DMS53 treated with DMSO at 0.1 percent for 48 hours (cell line): Measurements from ENCODE around the gene CENPX.

ENCODE experiments used
- DNase-seq: peaks from one replicate; lab custom pipeline; 2025; ENCODE audit not compliant: unreplicated experiment; lab: John Stamatoyannopoulos, UW

CENPX gene

DNA sequence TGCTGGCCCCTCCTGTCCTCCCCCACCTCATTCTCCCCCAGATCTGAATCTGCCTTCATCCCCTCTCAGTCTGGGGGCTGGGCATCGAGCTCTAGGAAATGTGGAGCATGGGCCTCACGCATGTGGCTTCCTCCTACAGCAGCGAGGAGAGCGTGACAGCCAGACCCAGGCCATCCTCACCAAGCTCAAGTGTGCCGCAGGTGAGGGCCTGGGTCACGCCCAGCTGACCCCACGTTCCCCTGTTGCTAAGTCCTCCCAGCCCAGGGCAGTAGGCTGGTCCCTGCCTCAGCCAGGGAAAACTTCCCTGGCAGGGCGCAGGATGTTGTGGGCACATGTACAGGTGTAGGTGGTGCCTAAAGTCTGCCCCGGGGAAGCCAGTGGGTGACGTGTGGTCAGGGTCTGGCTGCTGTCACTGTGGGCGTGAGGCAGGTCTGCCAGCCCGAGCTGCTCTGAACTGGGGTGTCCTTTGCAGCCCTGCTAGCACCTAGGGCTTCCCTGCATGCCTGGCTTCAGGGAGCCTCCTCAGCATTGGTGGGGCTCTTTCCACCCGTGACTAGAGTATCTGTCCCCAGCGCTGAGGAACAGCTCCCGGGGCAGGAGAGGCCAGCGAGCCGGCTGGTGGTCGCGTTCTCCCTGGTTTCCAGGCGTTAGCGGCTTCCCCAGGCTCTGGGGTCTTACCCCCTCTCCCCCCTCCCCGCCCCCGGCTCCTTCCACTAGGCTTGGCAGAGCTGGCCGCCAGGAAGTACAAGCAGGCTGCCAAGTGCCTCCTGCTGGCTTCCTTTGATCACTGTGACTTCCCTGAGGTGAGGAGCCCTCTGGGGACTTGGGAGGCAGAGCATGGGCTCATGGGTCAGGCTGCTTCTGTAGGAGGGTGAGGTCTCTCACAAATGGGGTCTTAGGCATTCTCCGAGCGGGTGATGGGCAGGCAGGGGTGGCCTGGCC, 32.6 kb upstream of the CENPX start:
- no peak for DNase-seq

DNA sequence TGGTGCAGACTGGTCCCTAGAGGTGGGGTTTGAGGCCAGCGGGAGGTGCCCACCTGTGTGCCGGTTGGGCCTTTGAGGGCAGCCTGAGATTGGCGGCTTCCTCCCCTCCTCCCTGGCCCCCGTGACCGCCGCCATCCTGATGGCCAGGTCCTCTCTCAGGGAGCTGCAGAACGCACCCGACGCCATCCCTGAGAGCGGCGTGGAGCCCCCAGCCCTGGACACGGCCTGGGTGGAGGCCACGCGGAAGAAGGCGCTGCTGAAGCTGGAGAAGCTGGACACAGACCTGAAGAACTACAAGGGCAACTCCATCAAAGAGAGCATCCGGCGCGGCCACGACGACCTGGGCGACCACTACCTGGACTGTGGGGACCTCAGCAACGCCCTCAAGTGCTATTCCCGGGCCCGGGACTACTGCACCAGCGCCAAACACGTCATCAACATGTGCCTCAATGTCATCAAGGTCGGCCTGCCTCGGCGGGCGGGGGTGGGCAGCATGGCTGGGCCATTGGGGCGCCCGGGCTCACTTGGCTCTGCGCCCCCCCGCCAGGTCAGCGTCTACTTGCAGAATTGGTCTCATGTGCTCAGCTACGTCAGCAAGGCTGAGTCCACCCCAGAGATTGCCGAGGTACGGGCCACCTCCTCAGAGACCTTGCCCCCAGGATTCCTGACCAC, 31.8 kb upstream of the CENPX start:
- DNase-seq = no peak

DNA sequence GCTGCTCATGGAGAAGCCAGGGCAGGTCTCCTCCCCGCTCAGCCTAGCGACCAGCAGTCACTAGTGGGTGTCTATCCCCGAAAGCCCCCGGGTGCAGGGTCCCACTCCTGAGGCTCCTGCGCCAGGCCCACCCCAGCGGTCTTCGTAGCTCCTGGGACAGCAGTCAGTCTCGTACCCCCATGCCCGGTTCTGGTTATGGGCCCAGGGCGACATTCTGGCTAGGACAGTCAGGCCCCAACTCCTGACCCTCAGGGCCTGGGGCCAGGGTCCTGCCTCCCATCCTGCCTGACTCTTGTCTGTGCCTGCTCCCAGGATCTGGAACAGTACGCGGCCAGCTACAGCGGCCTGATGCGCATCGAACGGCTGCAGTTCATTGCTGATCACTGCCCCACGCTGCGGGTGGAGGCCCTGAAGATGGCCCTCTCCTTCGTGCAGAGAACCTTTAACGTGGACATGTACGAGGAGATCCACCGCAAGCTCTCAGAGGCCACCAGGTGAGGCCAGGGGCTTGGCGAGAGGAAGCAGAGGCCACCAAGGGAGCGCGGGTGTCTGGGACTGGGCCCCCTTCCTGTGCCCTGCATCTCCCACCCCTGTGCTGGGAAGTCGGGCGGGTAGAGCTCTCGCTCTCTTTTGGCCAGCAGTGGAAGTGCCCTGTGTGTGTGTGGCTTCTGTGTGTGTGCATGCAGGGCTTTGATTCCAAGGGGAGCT, 31.0 kb upstream of the CENPX start:
- no peak for DNase-seq

DNA sequence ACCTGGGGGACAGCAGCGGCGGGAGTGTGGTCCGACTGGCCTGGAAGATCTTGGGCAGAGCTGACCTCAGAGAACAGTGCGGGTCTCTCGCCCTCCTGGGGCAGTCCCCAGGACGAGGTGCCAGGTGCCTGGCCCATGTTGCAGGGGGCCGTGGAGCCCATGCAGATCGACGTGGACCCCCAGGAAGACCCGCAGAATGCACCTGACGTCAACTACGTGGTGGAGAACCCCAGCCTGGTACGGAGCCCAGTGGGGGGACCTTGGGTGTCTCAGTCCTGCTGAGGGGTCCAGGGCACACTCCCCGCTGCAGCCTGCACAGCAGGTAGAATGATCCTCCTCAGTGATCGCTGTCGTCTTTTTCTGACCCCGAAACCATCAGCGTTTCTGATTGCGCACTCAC, 30.5 kb upstream of the CENPX start:
- no peak for DNase-seq

DNA sequence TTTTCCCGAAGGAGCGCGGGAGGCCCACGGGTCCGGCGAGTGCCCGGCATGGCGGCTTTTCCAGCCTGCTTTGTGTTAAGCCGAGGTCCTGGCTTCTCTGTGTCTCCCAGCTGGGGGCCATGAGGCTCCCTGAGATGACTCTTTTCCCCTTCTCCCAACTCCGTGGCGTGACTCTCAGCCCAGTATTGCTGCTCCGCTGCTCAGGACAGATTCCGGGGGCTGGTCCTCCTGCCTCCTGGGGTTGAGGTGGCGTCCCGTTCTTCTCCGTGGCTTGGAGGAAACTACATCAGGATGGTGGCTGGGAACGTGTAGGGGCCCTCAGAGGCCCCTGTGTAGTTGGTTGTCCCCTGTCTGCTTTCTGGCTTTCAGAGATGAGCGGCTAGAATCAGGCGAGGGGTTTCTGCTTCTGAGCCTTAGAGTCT, 30.0 kb upstream of the CENPX start:
- DNase-seq = no peak

DNA sequence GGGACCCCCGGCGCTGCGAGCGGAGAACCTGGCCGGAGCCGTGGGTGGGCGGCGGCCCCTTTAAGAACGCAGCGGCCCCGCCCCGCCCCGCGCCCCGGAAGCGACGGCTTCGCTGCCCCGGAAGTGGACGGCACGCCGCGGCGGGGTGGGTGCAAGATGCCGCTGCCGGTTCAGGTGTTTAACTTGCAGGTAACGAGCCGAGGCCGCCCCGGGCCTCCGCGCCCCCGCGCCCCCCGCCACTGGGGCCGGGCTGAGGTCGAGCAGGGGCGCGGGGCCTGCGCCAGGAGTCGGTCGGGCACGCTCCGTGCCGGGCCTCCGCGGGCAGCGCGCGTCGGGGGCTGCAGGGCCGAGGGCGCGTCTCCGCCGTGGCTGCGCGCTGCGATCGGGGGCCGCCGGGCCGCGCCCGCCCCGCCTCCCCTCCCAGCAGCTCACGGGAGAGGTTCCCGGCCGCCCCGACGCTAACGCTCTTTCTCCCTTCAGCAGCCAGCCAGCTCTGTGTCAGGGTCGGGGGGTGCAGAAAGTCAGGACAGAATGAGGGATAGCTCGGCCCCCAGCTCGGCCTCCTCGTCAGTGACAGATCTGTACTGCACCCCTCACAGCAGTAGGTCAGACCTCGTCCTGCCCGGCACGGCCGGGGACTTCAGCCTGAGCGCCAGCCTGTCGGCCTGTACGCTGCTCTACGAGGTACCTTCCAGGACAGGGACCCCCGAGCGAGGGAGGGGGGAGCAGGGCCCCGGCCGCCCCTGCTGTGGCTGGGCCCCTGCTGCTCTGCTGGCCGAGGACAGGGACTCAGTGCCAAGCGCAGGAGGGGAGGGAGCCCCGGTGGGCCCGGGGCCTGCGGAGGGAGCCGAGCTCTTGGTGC, 29.3 kb upstream of the CENPX start, which contains the start of the genes GPS1 and RFNG:
GPS1 (plus strand) TSS at position 123 of the 862 bp plus-strand sequence; CDS start at position 157, 34 bp downstream.
RFNG (minus strand) TSS at position 36 of the 862 bp plus-strand sequence. CDS start 45 bp downstream, outside the sequence.
- peak; percentile 48 for DNase-seq

DNA sequence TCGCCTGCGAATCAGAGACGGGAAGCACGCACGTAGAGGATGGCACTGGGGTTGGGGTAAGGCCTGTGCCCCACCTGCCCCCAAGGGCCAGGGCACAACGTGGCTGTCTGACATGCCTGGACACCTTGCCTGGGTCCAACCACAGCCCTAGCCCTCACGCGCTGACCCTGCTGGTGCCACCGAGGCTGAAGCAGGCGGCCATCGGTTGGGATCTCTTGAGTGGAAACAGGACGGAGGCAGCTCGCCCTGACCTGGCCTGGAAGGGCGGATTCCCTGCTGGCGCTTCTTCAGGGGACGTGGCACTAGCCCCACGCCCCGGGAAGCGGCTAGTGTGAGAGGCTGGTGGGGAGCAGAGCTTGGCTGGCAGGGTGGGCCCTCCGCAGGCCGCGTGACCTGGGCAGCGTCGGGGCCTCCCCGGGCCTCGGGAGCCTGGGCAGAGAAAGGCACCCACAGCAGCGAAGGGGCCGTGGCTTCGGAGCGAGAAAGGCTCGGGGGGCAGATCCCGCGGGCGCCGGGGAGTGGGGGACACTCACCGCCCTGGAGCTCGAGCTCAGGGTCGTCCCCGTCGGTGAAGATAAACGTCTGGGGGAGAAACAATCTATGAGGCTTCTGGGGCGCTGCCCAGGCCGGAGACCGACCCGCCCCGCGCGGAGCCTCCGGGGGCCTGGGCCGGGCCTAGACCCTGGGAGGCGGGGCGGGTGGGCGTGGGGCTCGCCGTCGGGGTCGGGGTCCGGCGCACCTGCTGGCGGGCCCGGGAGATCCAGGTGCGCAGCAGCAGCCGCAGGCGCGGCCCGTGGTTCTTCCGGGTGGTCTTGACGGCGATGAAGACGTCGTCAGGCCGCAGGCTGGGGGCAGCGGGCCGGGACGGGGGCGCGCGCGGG, 28.3 kb upstream of the CENPX start:
- no peak for DNase-seq

DNA sequence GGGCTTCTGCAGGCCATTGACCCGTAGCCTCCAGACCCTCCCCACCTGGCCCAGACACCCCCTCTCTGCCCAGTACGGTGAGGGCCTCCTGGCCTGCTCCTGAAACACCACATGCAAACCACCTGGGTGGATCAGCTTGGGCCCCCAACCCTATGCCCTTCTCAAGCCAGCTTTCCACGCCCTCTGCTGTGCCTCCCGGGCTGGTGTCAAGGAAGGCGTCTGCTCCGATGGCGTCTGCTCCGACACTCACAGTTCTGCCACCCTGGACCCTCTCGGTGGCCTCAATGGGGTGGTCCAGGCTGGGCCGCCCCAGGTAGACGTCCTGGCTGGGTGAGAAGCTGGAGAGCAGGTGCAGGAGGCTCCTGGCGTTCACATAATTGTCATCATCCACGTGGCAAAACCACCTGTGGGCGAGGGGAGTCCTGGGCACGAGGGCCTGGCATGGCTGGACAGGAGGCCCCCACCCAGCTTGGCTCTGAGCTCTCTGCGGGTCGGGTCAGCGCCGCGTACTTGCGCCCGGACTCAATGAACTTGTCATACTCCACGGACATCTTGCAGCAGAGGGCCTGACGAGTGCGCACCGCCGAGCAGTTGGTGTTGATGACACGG, 27.6 kb upstream of the CENPX start:
- no peak for DNase-seq

DNA sequence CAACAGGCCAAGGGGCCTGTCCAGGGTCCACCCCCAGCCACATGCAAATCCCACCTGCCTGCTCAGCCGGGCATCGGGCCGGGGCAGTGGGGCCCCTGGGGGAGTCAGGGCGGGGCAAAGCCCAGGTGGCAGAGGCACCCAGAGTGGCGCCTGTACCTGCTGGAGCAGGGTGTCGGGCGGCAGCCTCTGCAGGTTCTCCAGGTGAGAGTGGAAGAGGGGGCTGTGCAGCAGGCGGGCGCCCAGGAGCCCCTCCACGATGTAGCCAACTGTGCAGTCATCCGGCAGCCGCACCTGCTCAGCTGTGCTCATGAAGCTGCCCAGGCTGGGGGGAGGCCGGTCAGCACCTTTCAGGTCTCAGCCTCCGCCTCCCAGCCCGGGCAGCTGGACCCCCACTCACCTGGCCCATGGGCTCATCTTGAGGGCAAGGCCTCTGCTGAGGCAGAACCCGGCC, 26.9 kb upstream of the CENPX start:
- DNase-seq = no peak

DNA sequence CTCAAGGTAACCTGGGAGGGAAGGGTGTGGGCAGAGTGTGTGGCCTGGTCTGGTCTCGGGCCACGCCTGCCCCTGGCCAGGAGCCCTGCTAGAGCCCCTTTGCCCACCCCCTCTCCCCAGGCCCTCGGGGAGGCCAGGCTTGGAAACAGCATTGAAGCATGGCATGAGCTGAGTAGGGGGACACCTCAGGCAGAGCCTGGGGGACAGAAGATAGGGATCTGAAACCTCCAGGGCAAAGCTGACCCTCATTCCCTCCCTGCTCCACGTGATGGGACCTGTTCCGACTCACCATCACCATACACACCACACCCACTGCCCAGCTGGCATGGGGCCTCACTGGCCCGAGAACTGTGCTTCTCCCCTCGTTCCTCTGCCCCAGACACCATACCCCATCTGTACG, 26.4 kb upstream of the CENPX start:
- DNase-seq = no peak

DNA sequence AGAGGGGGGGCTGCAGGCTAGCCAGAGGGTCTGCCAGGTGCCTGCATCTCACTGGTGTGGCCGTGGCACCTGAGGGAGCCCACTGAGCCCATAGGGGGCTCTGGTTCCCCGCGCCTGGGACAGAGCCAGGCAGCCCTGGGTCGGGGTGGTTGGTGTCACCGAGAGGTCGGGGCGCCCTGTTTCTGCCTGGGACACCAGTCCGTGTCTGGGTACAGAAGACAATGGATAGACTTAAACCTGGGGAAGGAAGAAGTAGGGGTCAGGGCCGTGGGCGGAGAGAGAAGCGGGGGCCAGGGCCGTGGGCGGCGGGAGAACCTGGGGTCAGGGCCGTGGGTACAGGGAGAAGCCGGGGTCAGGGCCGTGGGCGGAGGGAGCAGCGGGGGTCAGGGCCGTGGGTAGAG, 25.9 kb upstream of the CENPX start:
- no peak for DNase-seq

DNA sequence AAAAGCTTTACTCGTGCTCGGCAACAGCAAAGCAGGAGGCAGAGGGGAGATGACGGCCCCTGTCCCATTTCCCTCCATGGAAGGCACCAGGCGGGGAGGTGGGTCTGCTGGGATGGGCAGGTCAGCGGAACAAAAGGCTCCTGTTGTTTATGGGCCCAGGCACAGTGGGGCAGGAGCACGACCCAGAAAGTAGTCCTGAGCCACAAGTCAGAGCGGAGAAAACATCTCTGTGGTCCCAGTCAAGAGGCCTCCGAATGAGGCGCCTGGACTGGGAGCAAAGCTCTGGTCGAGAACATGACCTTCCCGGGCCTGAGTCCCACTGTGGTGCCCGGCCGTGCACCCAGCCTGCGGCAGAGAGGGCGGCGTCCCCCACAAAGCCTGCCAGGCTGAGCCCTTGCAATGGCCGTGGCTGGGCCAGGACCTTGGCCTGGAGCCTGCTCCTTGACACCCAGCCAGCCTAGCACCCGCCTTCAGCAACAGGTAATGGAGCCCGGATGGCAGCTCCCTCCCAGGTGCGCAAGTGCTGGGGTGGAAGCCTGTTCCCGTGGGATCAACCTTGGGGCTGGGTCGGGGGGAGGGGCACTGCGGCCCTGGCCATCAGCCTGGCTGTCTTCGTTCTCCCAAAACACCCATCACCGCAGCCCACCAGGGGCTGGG, 25.4 kb upstream of the CENPX start:
- DNase-seq = no peak

DNA sequence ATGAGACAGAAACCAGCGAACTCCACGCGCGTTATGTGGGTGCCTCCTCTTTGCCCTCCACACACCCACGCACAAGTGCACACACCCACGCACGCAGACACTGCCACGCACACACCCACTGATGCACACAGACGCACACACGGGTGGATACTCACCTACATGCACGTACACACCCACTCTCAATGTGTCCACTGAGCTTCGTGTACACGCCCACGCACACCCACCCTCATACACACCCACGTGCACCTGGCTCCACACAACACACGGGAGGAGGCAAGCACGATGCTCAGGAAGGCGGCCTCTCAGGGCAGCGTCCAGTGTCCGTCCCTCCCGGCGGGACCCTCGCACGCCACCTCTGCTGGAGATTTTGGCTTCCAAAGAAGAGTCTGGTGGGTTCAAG, 24.7 kb upstream of the CENPX start:
- DNase-seq = no peak

DNA sequence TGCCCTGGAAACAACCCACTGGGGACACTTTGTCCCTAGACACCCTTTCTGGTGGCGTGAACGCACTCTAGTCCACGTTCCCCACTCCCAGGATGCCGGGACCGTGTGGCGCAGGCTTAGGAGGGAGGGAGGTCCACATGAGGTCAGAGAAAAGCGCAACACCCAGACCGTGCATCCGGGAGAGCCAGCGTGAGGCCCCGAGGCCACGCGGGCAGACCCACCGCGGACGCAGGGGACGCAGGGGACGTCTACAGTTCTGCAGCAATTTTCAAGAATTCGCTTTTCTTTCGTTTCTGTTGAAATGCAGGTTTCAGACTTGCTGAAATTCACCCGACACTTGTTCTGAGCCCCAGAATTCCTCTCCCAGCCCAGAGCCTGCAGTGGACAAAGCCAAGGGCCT, 24.2 kb upstream of the CENPX start:
- no peak for DNase-seq

DNA sequence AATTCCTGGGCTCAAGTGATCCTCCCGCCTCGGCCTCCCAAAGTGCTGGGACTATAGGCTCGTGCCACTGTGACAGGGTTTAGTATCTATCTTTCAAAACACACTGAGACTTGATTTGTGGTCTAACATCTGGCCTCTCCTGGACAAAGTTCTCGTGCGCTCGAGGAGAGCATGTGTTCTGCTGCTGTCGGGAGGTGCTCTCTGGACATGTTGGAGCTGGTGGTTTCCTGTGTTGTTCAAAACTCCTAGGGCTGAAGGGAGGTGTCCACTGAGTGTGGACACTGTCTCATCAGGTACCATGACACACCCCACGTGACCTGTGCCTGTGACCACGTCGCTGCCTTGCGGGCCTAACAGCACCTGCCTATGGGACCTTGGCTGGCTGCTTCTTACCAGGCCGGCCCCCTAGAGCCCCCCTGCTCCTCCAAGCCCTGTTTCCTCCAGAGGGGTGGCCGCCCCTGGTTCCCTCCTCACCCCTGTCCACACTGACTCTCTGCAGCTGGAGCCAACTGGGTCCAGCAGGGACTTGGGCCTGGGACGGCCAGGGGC, 23.3 kb upstream of the CENPX start:
- no peak for DNase-seq

DNA sequence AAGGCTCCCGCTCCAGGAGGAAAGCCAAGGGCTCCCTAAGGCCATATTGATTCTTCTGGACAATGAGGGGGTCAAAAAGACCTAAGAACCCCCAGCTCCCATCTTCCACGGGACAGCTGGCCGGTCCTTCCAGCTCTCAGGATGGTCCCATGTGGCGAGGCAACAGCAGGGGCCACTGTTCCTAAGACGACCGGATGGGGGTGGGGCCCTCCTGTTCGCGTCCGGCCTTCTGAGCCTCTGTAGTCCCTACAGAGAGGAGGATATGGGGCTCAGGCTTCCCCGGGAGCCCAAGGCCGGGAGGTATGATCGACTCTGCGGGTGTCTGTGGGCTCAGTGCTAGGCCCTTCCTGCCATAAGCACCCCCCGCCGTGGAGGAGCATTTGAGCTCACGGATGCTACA, 20.8 kb upstream of the CENPX start:
- no peak for DNase-seq

DNA sequence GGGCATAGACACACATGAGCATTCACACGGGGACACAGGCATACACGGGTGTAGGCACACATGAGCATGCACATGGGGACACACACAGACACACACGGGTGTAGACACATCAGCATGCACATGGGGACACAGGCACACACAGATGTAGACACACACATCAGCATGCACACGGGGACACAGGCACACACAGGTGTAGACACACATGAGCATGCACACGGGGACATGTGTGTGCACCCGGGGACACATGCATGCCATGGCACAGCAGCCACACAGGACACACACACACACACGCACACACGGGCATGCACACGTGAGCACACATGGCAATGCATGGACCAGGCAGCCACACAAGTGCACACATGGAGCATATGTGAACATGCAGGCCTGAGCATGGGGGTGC, 20.0 kb upstream of the CENPX start:
- DNase-seq = no peak

DNA sequence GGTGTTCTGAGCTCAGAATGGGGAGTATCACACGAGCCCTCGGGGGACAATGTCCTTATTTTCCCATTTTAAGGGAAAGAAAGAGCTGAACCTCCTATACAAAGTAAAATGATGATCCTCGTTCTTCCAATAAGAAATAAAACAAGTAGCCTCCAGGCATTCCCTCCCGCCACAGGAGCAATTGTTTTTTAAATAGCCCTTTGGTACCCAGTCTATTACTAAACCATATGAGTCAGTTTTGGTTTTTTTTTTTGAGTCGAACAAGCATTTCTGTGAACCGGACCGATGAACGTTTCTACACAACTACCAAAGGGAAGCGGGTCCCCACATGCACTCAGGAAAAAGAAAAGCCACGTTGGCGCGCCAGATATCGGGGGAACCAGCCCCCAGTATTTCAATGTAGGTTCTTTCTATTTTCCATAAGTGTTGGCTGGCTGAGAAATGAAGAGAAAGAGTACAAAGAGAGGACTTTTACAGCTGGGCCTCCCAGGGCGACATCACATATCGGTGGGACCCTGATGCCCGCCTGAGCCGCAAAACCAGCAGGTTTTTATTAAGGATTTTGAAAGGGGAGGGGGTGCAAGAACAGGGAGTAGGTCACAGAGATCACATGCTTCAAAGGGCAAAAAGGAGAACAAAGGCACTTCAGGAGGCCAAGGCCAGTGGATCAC, 18.6 kb upstream of the CENPX start:
- no peak for DNase-seq
